ENCODE data around the gene GOLIM4.
A peak's percentile ranks its signal among the peaks of the same experiment; 100 is the strongest.

GRCh38 chr3:168047190-168047795, 48.4 kb downstream of the GOLIM4 start:
- TF ChIP-seq MLX (CRISPR knock-in tag; IDR thresholded peaks at IDR 0.05) (no peak), CREB1 (CRISPR knock-in tag; IDR thresholded peaks at IDR 0.05) (no peak), ATF1 (CRISPR knock-in tag; IDR thresholded peaks at IDR 0.05) (no peak), TEAD4 (CRISPR knock-in tag; IDR thresholded peaks at IDR 0.05) (no peak), E2F5 (CRISPR knock-in tag; IDR thresholded peaks at IDR 0.05) (no peak)
- TF ChIP-seq, protein P1, sequence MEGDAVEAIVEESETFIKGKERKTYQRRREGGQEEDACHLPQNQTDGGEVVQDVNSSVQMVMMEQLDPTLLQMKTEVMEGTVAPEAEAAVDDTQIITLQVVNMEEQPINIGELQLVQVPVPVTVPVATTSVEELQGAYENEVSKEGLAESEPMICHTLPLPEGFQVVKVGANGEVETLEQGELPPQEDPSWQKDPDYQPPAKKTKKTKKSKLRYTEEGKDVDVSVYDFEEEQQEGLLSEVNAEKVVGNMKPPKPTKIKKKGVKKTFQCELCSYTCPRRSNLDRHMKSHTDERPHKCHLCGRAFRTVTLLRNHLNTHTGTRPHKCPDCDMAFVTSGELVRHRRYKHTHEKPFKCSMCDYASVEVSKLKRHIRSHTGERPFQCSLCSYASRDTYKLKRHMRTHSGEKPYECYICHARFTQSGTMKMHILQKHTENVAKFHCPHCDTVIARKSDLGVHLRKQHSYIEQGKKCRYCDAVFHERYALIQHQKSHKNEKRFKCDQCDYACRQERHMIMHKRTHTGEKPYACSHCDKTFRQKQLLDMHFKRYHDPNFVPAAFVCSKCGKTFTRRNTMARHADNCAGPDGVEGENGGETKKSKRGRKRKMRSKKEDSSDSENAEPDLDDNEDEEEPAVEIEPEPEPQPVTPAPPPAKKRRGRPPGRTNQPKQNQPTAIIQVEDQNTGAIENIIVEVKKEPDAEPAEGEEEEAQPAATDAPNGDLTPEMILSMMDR (IDR thresholded peaks at IDR 0.05), result peak; percentile 21; the same call in 1 of the 2 replicates

Data from WTC11 (cell line).